GM12875 (cell line): Measurements from ENCODE around the gene FA2H.

ENCODE experiments used
- H3K4me3 ChIP-seq: one replicate; pipeline ENCODE4 v1.5.1; 2011; ENCODE audit warnings: low read depth, low read length, control low read depth
- TF ChIP-seq, protein P1 (sequence below): IDR thresholded peaks from 2 replicates; pipeline ENCODE4 v1.5.1; 2011; ENCODE audit warnings: low read depth, mild to moderate bottlenecking, control low read depth, inconsistent platforms, low read length, moderate library complexity, borderline replicate concordance; ENCODE audit not compliant: insufficient read depth

The FA2H gene

DNA sequence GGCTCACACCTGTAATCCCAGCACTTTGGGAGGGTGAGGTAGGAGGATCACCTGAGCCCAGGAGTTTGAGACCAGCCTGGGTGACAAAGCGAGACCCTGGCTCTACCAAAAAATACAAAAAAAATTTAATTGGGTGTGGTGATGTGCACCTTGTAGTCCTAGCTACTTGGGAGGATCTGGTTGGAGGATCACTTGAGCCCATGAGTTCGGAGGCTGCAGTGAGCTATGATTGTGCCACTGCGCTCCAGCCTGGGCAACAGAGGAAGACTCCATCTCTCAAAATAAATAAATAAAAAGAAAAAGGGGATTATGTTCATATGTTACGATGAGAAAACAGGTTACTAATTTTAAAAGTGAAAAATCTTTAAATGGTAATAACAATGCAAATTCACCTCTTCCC lies 75.0 kb downstream of the FA2H start:
- H3K4me3 ChIP-seq: peak overlapping the region; percentile 71
- TF ChIP-seq, protein P1, sequence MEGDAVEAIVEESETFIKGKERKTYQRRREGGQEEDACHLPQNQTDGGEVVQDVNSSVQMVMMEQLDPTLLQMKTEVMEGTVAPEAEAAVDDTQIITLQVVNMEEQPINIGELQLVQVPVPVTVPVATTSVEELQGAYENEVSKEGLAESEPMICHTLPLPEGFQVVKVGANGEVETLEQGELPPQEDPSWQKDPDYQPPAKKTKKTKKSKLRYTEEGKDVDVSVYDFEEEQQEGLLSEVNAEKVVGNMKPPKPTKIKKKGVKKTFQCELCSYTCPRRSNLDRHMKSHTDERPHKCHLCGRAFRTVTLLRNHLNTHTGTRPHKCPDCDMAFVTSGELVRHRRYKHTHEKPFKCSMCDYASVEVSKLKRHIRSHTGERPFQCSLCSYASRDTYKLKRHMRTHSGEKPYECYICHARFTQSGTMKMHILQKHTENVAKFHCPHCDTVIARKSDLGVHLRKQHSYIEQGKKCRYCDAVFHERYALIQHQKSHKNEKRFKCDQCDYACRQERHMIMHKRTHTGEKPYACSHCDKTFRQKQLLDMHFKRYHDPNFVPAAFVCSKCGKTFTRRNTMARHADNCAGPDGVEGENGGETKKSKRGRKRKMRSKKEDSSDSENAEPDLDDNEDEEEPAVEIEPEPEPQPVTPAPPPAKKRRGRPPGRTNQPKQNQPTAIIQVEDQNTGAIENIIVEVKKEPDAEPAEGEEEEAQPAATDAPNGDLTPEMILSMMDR: no peak

DNA sequence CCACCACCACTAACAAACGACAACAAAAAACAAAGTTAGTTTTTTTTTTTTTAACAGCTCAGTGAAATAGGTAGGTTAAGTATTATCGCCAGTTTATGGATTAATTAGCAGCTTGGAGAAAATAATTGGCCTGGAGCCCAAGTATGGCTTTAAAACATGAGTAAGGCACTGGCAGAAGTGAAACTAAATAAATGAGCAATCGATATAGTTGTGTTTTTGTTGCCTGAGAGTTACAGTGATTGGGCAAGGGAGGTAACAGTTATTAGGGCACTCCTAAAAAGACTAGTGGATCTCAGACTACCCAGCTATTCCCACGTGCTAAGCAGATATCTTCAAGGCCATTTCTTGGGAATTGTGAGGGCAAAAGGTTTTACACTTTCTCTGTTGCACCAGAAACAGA lies 76.4 kb downstream of the FA2H start:
- TF ChIP-seq, protein P1: no peak
- peak overlapping the region; percentile 27 for H3K4me3 ChIP-seq

DNA sequence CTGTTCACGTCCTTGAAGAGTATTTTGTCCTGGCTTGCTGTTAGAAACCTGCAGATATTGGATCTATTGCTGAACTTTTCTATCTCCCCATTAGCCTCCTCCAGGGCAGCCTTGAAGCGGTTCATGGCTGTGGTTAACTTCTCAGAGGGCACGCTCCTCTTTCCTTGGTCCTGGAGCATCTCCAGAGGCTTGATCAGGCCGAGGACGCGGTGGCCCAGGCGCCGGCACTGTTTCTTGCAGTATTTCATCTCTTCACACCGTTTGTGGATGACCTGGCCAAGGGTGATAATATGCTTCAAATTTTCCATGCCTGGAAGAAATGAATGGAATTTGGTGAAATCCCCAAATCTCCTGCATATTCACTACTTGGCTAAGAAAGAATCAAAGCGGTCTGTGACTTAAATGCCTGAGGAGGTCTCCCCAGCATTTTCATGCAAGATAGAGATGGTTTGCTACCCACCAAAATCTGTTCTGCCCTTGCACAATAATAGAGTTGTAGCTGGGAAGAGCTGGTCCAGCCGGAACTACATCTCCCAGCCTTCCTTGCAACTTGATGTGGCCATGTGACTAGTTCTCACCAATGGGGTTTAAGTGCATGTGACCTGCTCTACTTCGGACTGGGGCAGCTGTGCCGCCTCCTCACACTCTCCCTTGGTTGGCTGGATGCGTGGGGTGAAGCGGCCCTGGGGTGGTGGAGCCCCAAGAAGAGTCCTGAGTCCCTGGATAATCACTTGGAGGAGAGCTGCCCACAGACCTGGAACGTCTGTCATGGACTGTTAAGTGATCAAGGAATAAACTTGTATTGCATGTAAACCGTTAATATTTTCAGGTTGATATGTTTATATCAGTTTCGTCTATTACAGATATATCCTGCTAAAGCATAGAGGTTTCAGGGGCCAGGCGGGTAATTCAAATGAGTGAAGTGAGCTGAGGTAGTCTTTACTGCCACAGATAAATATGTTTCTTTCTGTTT lies 78.9 kb downstream of the FA2H start:
- no peak overlapping the region for H3K4me3 ChIP-seq
- TF ChIP-seq, protein P1: no peak

- TF ChIP-seq, protein P1: no peak
- no peak overlapping the region for H3K4me3 ChIP-seq
Measured at GRCh38 chr16:74691093-74691855, 83.3 kb downstream of the FA2H start.

- TF ChIP-seq, protein P1: no peak
- H3K4me3 ChIP-seq: no peak overlapping the region
Measured at GRCh38 chr16:74682556-74682955, 92.1 kb downstream of the FA2H start.

DNA sequence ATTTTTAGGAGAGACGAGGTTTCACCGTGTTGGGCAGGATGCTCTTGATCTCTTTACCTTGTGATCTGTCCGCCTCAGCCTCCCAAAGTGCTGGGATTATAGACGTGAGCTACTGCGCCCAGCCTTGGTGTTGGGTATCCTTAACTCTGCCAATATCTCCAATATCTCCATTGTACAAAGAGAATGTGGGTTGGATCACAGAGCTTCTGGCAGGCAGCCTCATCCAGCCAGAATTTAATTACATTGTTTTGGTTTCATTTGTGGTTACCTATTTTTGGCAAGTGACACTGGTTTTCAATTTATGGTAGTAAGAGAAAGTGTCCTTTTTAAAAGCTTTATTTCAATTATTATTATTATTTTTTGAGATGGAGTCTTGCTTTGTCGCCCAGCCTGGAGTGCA lies 93.9 kb downstream of the FA2H start:
- no peak overlapping the region for H3K4me3 ChIP-seq
- TF ChIP-seq, protein P1: no peak
